T-cell (primary cell): Measurements from ENCODE around the gene SANBR. TPM values are rescaled to one million over a fixed set of nuclear protein-coding genes. Genes with fewer than 3 reads are reported as not detected.
"Not testable (repeated sequence)": the region's sequence is repeated elsewhere in the genome, so short reads cannot be mapped to it uniquely, and the experiment has no call there.

ENCODE experiments used
- ATAC-seq, 4 experiments: fragments of 200-7000 bp in 3 of 4; fragments of 150-1000 bp in 1 of 4; cut with Tn5 transposase; replicated peaks in 1 of 4; 1 replicate in 3 of 4; 2 replicates in 1 of 4; pipeline ENCODE4 v1.10.0; 2021; ENCODE audit warnings: moderate library complexity in 3 of 4, mild to moderate bottlenecking in 2 of 4, moderate number of reproducible peaks in 1 of 4
- CTCF ChIA-PET, 2 donors: fragments of 300-600 bp; sonication (Branson Sonifier 250); formaldehyde crosslinking; loops; one replicate each; lab custom pipeline; 2022; ENCODE audit warnings: antibody characterized with exemption in 2 of 2; lab: Charles Lee
- POLR2A ChIA-PET, 2 donors: fragments of 300-600 bp; sonication (Branson Sonifier 250); formaldehyde crosslinking; loops; one replicate each; lab custom pipeline; 2022; ENCODE audit warnings: antibody characterized with exemption in 2 of 2; lab: Charles Lee
- DNase-seq, 35 experiments: peaks; one replicate each; pipeline versions ENCODE4 v3.0.0 to v3.0.0-alpha.2; 2013 to 2023
- H3K27ac ChIP-seq: one replicate; pipeline ENCODE4 v1.5.1; 2013; ENCODE audit warnings: low read length
- H3K27me3 ChIP-seq, 2 experiments: replicated peaks in 1 of 2; 1 replicate in 1 of 2; 2 replicates in 1 of 2; pipeline versions ENCODE4 v1.6.1 to v1.7.0; 2013; ENCODE audit warnings: low read length in 1 of 2, mixed read lengths in 1 of 2; ENCODE audit not compliant: control insufficient read depth in 2 of 2, insufficient read depth in 2 of 2; ENCODE audit errors: extremely low read depth in 1 of 2
- H3K36me3 ChIP-seq, 2 donors: 1 replicate in 1 of 2; 2 replicates in 1 of 2; pipeline versions ENCODE4 v1.6.1 to v1.7.0; 2013; ENCODE audit warnings: low read length in 1 of 2; ENCODE audit not compliant: control insufficient read depth in 2 of 2, insufficient read depth in 1 of 2; ENCODE audit errors: extremely low read depth in 1 of 2
- H3K4me1 ChIP-seq, 2 experiments: 1 replicate in 1 of 2; 2 replicates in 1 of 2; pipeline versions ENCODE4 v1.6.1 to v1.7.0; 2013; ENCODE audit warnings: low read length in 2 of 2, mixed read lengths in 1 of 2; ENCODE audit not compliant: insufficient read depth in 2 of 2, control insufficient read depth in 1 of 2; ENCODE audit errors: extremely low read depth in 1 of 2
- H3K4me3 ChIP-seq, 2 donors: 1 replicate in 1 of 2; 2 replicates in 1 of 2; pipeline versions ENCODE4 v1.5.1 to v1.7.0; 2013; ENCODE audit warnings: mild to moderate bottlenecking in 2 of 2, low read length in 1 of 2, moderate library complexity in 1 of 2; ENCODE audit not compliant: control insufficient read depth in 1 of 2; ENCODE audit errors: extremely low read depth in 1 of 2
- H3K9me3 ChIP-seq: 2 replicates; pipeline ENCODE4 v1.7.0; 2013
- H3K27ac Mint-ChIP-seq, 2 donors: one replicate each; pipeline ENCODE4 v1.8.0; 2020 to 2021; ENCODE audit warnings: mild to moderate bottlenecking in 2 of 2, mixed read lengths in 2 of 2
- H3K27me3 Mint-ChIP-seq, 2 donors: one replicate each; pipeline ENCODE4 v1.8.0; 2021 to 2022; ENCODE audit warnings: mixed read lengths in 2 of 2
- H3K36me3 Mint-ChIP-seq: one replicate; pipeline ENCODE4 v1.8.0; 2021; ENCODE audit warnings: mixed read lengths
- H3K4me1 Mint-ChIP-seq, 3 donors: one replicate each; pipeline ENCODE4 v1.8.0; 2020 to 2022; ENCODE audit warnings: mixed read lengths in 3 of 3, mild to moderate bottlenecking in 1 of 3
- H3K4me3 Mint-ChIP-seq, 3 donors: one replicate each; pipeline ENCODE4 v1.8.0; 2020 to 2022; ENCODE audit warnings: mild to moderate bottlenecking in 3 of 3, mixed read lengths in 3 of 3, moderate library complexity in 3 of 3
- H3K9me3 Mint-ChIP-seq, 3 donors: one replicate each; pipeline ENCODE4 v1.8.0; 2020 to 2022; ENCODE audit warnings: mixed read lengths in 3 of 3
- WGBS: methylation state at CpG from one replicate; pipeline ENCODE4 v1.1.5; 2013; ENCODE audit warnings: missing lambda C conversion rate; ENCODE audit not compliant: insufficient coverage; 5-methylcytosine and 5-hydroxymethylcytosine counted together
- total RNA-seq, 35 experiments: library from RNA in 6 of 35; stranded (reverse) in 6 of 35; fragments of 120-200 nt in 1 of 35; gene quantifications; one replicate each; pipeline versions ENCODE4 v1.2.1 to v1.2.4 and lab custom pipeline; 2013 to 2026

Gene SANBR
- total RNA-seq, 5 donors from 2014 or later (not counting 1 experiment from before 2014, with no cell fraction given) = 2.8 to 6.2 (median 3.9) TPM

DNA sequence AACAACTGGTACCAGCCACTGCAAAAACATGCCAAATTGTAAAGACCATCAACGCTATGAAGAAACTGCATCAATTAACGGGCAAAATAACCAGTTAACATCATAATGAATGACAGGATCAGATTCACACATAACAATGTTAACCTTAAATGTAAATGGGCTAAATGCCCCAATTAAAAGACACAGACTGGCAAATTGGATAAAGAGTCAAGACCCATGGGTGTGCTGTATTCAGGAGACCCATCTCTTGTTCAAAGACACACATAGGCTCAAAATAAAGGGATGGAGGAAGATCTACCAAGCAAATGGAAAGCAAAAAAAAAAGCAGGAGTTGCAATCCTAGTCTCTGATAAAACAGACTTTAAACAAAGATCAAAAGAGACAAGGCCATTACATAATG lies 29.0 kb upstream of the SANBR start:
- H3K9me3 ChIP-seq, H3K27ac Mint-ChIP-seq, H3K27me3 Mint-ChIP-seq, H3K4me1 ChIP-seq, H3K27me3 ChIP-seq, H3K4me3 Mint-ChIP-seq, POLR2A ChIA-PET, H3K4me3 ChIP-seq, CTCF ChIA-PET, DNase-seq, H3K27ac ChIP-seq, ATAC-seq: not testable (repeated sequence)
- H3K36me3 ChIP-seq = peaks cover 8 to 24% of the 10 kb centered on the region in 2 donors
- Mint-ChIP-seq H3K9me3 (peaks cover 0 to 17% (median 6%) of the 10 kb centered on the region in 3 donors), H3K4me1 (peaks cover 17 to 34% (median 18%) of the 10 kb centered on the region in 3 donors), H3K36me3 (peaks cover 48% of the 10 kb centered on the region)
- WGBS = no CpG with 5 or more reads among the region's 2 CpGs

GRCh38 chr2:61042807-61043206 lies 22.9 kb upstream of the SANBR start:
- ChIA-PET POLR2A (interaction anchor here in 1 of 2 donors (0.6 kb wide), 1 partner anchor 14 kb away, joined by 5 read pairs; no protein-coding TSS in a partner anchor), CTCF (no interaction called here)
- Histone ChIP-seq H3K36me3 (peaks cover 0 to 14% of the 10 kb centered on the region in 2 donors), H3K4me3 (no peak overlapping the region), H3K27ac (no peak overlapping the region), H3K4me1 (peaks cover 0 to 4% of the 10 kb centered on the region in 2 experiments), H3K27me3 (no peaks in the 10 kb centered on the region), H3K9me3 (no peaks in the 10 kb centered on the region)
- DNase-seq = no peak
- Mint-ChIP-seq H3K4me3 (no peak overlapping the region), H3K4me1 (peaks cover 17 to 45% (median 35%) of the 10 kb centered on the region in 3 donors), H3K36me3 (peaks cover 28% of the 10 kb centered on the region), H3K27me3 (no peaks in the 10 kb centered on the region), H3K27ac (no peak overlapping the region), H3K9me3 (peaks cover 0 to 9% (median 0%) of the 10 kb centered on the region in 3 donors)
- no peak for ATAC-seq
- WGBS = 80% methylated on average over 1 of the region's 3 CpGs

DNA sequence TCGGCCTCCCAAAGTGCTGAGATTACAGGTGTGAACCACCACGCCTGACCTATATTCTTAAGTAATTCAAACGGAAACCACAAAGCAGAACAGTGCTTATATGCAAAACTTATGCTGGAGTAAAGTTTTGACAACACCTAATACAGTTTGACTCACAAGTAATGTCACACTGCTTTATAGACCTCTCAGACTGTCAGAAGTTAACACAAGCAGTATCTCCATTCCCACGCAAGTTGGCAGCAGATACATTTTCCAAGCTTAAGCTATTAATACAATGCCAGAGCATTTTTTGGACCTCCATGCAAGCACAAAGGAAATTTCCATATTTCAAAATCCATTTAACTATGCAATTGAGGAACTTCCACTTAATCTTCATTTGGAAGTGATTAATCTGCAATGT lies 21.0 kb upstream of the SANBR start:
- POLR2A ChIA-PET = interaction anchor here in 1 of 2 donors (0.5 kb wide), 1 partner anchor 16 kb away, joined by 4 read pairs; no protein-coding TSS in a partner anchor
- peaks cover 0 to 29% of the 10 kb centered on the region in 2 donors for H3K36me3 ChIP-seq
- H3K9me3 ChIP-seq = no peaks in the 10 kb centered on the region
- H3K27ac Mint-ChIP-seq = no peak overlapping the region
- H3K27ac ChIP-seq = no peak overlapping the region
- 61% methylated on average over 3 of the region's 4 CpGs for WGBS
- no peaks in the 10 kb centered on the region for H3K27me3 Mint-ChIP-seq
- no peaks in the 10 kb centered on the region for H3K27me3 ChIP-seq
- peaks cover 0 to 4% of the 10 kb centered on the region in 2 experiments for H3K4me1 ChIP-seq
- CTCF ChIA-PET = no interaction called here
- no peak overlapping the region for H3K4me3 Mint-ChIP-seq
- peaks cover 31% of the 10 kb centered on the region for H3K36me3 Mint-ChIP-seq
- H3K9me3 Mint-ChIP-seq = no peaks in the 10 kb centered on the region
- H3K4me3 ChIP-seq = no peak overlapping the region
- no peak for ATAC-seq
- peaks cover 17 to 40% (median 34%) of the 10 kb centered on the region in 3 donors for H3K4me1 Mint-ChIP-seq
- no peak for DNase-seq

DNA sequence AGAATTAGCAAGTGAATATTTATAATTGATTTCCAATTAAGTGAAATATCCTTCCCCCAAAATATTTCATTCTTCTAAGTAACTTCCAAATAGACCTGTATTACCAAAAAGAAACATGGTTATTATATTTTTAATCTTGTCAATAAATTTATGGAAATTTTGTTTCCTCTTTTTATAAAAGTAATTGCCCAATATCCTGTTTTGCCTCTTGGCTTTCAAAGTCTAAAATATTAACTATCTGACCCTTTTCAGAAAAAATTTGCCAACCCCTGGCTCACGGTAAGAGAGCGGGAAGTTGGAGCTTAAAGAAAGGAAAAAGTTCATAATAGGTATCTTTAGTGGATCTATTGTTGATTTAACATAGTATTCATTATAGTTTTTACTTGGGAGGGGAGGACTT lies 20.4 kb upstream of the SANBR start:
- H3K9me3 ChIP-seq = no peaks in the 10 kb centered on the region
- ChIA-PET CTCF (no interaction called here), POLR2A (interaction anchor here in 1 of 2 donors (0.5 kb wide), 1 partner anchor 17 kb away, joined by 4 read pairs; no protein-coding TSS in a partner anchor)
- no peak overlapping the region for H3K4me3 ChIP-seq
- H3K27me3 ChIP-seq = no peaks in the 10 kb centered on the region
- DNase-seq = no peak
- peaks cover 31% of the 10 kb centered on the region for H3K36me3 Mint-ChIP-seq
- no peak overlapping the region for H3K4me3 Mint-ChIP-seq
- H3K4me1 ChIP-seq = peaks cover 0 to 4% of the 10 kb centered on the region in 2 experiments
- peaks cover 0 to 31% of the 10 kb centered on the region in 2 donors for H3K36me3 ChIP-seq
- ATAC-seq = no peak
- no peak overlapping the region for H3K27ac Mint-ChIP-seq
- WGBS = no CpG with 5 or more reads among the region's 2 CpGs
- no peaks in the 10 kb centered on the region for H3K9me3 Mint-ChIP-seq
- peaks cover 17 to 34% (median 29%) of the 10 kb centered on the region in 3 donors for H3K4me1 Mint-ChIP-seq
- no peaks in the 10 kb centered on the region for H3K27me3 Mint-ChIP-seq
- no peak overlapping the region for H3K27ac ChIP-seq

DNA sequence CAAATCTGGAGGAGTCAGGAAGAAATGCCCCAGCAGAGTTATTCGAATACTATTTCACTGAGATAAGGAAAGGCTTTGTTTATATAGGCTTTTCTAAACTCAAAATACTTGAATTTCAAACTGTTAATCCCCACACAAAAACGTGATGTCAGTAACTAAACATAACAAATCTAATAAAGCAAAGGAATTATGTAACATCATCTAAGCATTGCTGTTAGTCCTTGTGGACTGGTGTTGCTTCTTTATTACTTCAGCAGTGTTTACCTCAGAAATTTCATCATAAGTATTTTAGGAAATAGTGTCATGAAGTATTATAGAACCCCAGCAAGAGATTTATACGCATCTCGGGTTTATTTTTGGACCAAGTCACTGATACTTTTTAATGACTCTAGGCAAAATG lies 19.7 kb upstream of the SANBR start:
- Mint-ChIP-seq H3K36me3 (peaks cover 31% of the 10 kb centered on the region), H3K27ac (no peak overlapping the region), H3K9me3 (no peaks in the 10 kb centered on the region), H3K4me1 (peaks cover 15 to 29% (median 24%) of the 10 kb centered on the region in 3 donors), H3K27me3 (no peaks in the 10 kb centered on the region), H3K4me3 (no peak overlapping the region)
- no peaks in the 10 kb centered on the region for H3K27me3 ChIP-seq
- no CpG with 5 or more reads among the region's 4 CpGs for WGBS
- H3K36me3 ChIP-seq = peaks cover 0 to 33% of the 10 kb centered on the region in 2 donors
- H3K4me3 ChIP-seq = no peak overlapping the region
- ATAC-seq (no peak), DNase-seq (no peak)
- no peaks in the 10 kb centered on the region for H3K9me3 ChIP-seq
- POLR2A ChIA-PET = no interaction called here
- H3K4me1 ChIP-seq = peaks cover 0 to 1% of the 10 kb centered on the region in 2 experiments
- H3K27ac ChIP-seq = no peak overlapping the region
- CTCF ChIA-PET = no interaction called here

DNA sequence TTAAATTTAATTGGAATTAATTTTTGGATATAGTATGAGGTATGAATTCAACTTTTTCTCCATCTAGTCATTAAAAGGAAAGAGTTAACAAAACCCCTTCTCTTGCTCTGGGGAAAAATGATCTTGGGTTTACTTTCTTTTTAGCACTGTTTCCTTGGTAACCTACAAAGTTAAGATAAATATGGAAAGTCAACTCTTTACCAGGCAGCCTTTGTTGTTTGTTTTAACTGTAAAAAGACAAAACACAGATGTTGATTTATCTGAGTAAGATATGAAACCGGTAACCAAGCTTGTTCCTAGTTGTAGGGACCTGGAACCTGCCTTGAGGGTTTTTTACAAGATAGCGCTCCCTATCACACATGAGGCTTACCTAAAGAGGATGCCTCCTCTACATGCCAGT lies 10.1 kb upstream of the SANBR start:
- no peaks in the 10 kb centered on the region for H3K27me3 ChIP-seq
- Mint-ChIP-seq H3K9me3 (no peaks in the 10 kb centered on the region), H3K27me3 (no peaks in the 10 kb centered on the region), H3K4me1 (peaks cover 0 to 5% (median 2%) of the 10 kb centered on the region in 3 donors), H3K27ac (no peak overlapping the region), H3K36me3 (peaks cover 15% of the 10 kb centered on the region), H3K4me3 (no peak overlapping the region)
- 25% methylated on average over 1 of the region's 2 CpGs for WGBS
- H3K27ac ChIP-seq = no peak overlapping the region
- H3K36me3 ChIP-seq = peaks cover 0 to 11% of the 10 kb centered on the region in 2 donors
- CTCF ChIA-PET = no interaction called here
- no peaks in the 10 kb centered on the region for H3K4me1 ChIP-seq
- no peak for DNase-seq
- H3K9me3 ChIP-seq = no peaks in the 10 kb centered on the region
- H3K4me3 ChIP-seq = no peak overlapping the region
- POLR2A ChIA-PET = no interaction called here
- ATAC-seq = no peak
